GM13977 (cell line): ENCODE data around the gene ITIH4.

ENCODE experiments used
- DNase-seq: peaks from one replicate; pipeline ENCODE4 v3.0.0; 2012; ENCODE audit warnings: low spot score
- CTCF ChIP-seq: IDR thresholded peaks from 2 replicates; pipeline ENCODE4 v1.5.1; 2012; ENCODE audit warnings: mild to moderate bottlenecking, control low read depth; ENCODE audit not compliant: insufficient read depth; ENCODE audit errors: extremely low read depth, missing control alignments
- in situ Hi-C: fragments of 300-500 bp; cut with MboI; formaldehyde crosslinking; loops from one replicate; pipeline ENCODE4 v1.12.0; 2022; ENCODE audit warnings: low sequenced_read_pairs, low pct_unique_long_range_greater_than_20kb, mixed read lengths, inconsistent platforms; ENCODE audit not compliant: unreplicated experiment

Gene ITIH4

GRCh38 chr3:52865994-52866393, 35.5 kb upstream of the ITIH4 start:
- DNase-seq, result no peak
- TF ChIP-seq CTCF, result no peak
- in situ Hi-C loops, result no loop called here

DNA sequence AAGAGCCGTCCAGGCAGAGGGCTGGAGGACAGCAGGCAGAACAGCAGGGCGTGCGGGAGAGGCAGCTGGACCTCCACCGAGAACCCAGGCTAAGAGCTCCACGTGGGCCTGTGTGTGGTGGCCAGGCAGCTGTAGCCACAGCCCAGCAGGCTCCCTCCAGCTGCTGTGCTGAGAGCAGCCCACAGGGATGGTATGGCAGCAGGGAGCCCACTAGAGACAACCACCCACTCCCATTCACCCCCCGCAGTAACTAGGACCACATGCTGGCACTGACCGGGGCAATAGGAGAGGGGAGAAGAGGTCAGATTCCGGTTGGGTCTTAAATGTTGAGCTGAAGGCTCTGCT, 29.9 kb upstream of the ITIH4 start:
- in situ Hi-C loops, result no loop called here
- TF ChIP-seq CTCF, result no peak
- no peak for DNase-seq

DNA sequence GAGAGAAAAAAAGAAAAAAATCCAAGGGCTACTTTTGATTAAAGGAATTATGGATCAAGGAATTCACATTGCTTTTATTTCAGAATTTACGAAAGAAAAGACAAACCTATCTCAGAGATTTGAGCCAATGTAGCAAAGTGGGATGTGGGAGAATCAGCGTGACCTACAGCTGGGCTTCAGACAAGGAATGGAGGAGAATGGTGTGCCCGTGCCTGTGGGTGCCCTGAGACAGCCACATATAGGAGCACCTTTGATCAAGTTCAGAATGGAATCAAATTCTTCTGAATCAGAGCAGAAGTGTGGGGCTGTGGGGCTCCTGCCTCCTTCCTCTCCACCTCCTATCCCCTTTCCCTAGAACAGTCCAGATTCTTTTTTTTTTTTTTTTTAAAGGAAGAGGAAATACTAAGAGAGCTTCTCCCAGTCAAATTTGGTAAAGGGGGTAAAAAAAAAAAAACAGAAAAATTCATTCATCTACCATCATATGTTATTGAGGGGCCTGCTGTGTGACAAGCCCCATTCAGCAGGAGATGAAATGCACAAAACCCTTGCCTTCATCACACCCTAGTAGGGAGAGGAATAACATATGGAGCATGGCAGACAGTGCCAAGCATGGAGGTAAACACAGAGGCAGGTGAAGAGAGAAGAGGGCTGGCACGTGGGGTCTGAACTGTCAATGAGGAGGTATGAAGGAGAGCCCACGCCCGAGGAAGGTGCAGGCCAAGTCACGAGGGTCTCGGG, 29.4 kb upstream of the ITIH4 start:
- DNase-seq, result no peak
- in situ Hi-C loops, result no loop called here
- TF ChIP-seq CTCF, result no peak

GRCh38 chr3:52857864-52858263, 27.4 kb upstream of the ITIH4 start:
- DNase-seq, result no peak
- in situ Hi-C loops, result no loop called here
- no peak for TF ChIP-seq CTCF

- TF ChIP-seq CTCF, result no peak
- in situ Hi-C loops, result no loop called here
- no peak for DNase-seq
These were observed 26.7 kb upstream of the ITIH4 start for GRCh38 chr3:52857133-52857532.

DNA sequence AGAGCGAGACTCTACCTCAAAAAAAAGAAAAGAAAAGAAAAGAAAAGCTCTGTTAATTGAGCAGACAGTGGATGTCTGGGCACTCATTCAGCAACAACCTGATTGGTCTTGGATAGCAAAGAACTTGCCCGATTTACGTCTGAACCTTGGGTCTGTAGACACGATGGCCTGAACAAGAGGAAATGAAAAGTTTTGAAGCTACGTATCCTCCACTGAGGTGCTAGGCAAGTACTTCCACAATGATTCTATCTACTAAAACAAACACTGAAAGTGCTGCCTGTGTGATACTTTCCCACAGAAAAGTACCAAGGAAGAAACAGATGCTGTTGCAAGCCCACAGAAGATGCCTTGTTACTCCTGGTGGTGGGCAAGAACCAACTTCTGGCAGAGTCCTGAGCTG, 26.2 kb upstream of the ITIH4 start:
- in situ Hi-C loops, result no loop called here
- TF ChIP-seq CTCF, result no peak
- no peak for DNase-seq

DNA sequence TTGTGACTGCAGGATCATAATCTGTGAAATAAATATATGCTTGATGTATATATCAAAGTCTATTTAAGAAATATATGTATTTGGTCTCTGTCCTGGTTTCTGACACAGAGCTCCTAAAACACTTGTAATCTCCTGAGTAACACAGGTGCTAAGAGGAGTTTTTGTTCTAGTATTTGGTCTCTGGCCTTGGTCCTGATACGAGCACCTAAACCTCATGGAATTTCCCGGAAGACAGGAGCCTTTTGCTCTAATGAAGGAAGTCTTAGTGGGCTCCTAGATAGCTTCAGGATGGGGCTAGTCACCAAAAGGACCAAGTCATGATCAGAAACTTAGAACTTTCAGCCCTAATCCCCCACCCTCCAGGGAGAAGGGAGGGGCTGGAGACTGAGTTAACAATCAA, 23.5 kb upstream of the ITIH4 start:
- DNase-seq, result no peak
- no peak for TF ChIP-seq CTCF
- in situ Hi-C loops, result no loop called here
